ENCODE results near the gene DISC1.

- TF ChIP-seq, protein P1, sequence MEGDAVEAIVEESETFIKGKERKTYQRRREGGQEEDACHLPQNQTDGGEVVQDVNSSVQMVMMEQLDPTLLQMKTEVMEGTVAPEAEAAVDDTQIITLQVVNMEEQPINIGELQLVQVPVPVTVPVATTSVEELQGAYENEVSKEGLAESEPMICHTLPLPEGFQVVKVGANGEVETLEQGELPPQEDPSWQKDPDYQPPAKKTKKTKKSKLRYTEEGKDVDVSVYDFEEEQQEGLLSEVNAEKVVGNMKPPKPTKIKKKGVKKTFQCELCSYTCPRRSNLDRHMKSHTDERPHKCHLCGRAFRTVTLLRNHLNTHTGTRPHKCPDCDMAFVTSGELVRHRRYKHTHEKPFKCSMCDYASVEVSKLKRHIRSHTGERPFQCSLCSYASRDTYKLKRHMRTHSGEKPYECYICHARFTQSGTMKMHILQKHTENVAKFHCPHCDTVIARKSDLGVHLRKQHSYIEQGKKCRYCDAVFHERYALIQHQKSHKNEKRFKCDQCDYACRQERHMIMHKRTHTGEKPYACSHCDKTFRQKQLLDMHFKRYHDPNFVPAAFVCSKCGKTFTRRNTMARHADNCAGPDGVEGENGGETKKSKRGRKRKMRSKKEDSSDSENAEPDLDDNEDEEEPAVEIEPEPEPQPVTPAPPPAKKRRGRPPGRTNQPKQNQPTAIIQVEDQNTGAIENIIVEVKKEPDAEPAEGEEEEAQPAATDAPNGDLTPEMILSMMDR (IDR thresholded peaks at IDR 0.05) = no peak
- no peak for TF ChIP-seq SIN3A (IDR thresholded peaks at IDR 0.05; ENCODE audit: borderline replicate concordance, insufficient read depth, low read depth, low read length)
Measured at GRCh38 chr1:231972111-231972445, 345.5 kb downstream of the DISC1 start.
